ENCODE results near the gene MED31. TPM values are rescaled to one million over a fixed set of nuclear protein-coding genes. Genes with fewer than 3 reads are reported as not detected.

MED31 gene
- total RNA-seq, 1 experiment from 2014 or later = 10.6 TPM

- TF ChIP-seq PRRX2 (CRISPR knock-in tag; IDR thresholded peaks at IDR 0.05) = no peak
Measured at GRCh38 chr17:6698004-6698403, 46.6 kb upstream of the MED31 start (continued).

GRCh38 chr17:6696906-6697305 is 45.5 kb upstream of the MED31 start:
- ATAC-seq (no peak), DNase-seq (ENCODE audit: low spot score) (no peak)
- CTCF ChIA-PET = interaction anchor here (1.1 to 1.6 kb wide), 2 partner anchors 16 to 31 kb away, joined by 3 to 5 read pairs; partner anchors contain the start of gene SLC13A5
- POLR2A ChIA-PET = no interaction called here
- Mint-ChIP-seq H3K27me3 (ENCODE audit: low read depth) (no peaks in the 10 kb centered on the region; the same call in 1 of the 2 replicates), H3K27ac (no peak overlapping the region), H3K36me3 (no peaks in the 10 kb centered on the region), H3K9me3 (no peaks in the 10 kb centered on the region), H3K4me1 (peaks cover 6% of the 10 kb centered on the region), H3K4me3 (no peak overlapping the region)
- TF ChIP-seq IRF2 (CRISPR knock-in tag; IDR thresholded peaks at IDR 0.05; ENCODE audit: borderline replicate concordance, low read depth) (no peak), ESRRA (CRISPR knock-in tag; IDR thresholded peaks at IDR 0.05; ENCODE audit: borderline replicate concordance) (no peak), IRF1 (CRISPR knock-in tag; IDR thresholded peaks at IDR 0.05) (no peak), RELA (CRISPR knock-in tag; IDR thresholded peaks at IDR 0.05; ENCODE audit: borderline replicate concordance) (no peak), ZBTB21 (CRISPR knock-in tag; IDR thresholded peaks at IDR 0.05; ENCODE audit: borderline replicate concordance) (no peak), MAX (CRISPR knock-in tag; IDR thresholded peaks at IDR 0.05) (no peak), MLX (CRISPR knock-in tag; IDR thresholded peaks at IDR 0.05) (no peak), ELF4 (CRISPR knock-in tag; IDR thresholded peaks at IDR 0.05; ENCODE audit: low read depth) (no peak), ATF2 (CRISPR knock-in tag; IDR thresholded peaks at IDR 0.05; ENCODE audit: borderline replicate concordance, low read depth) (no peak), KAT7 (CRISPR knock-in tag; IDR thresholded peaks at IDR 0.05; ENCODE audit: borderline replicate concordance) (no peak), NR1H2 (CRISPR knock-in tag; IDR thresholded peaks at IDR 0.05) (no peak), E2F1 (CRISPR knock-in tag; IDR thresholded peaks at IDR 0.05) (no peak), E2F4 (CRISPR knock-in tag; IDR thresholded peaks at IDR 0.05; ENCODE audit: borderline replicate concordance, low read depth) (no peak), HMGXB4 (CRISPR knock-in tag; IDR thresholded peaks at IDR 0.05) (no peak), NR3C1 (CRISPR knock-in tag; conservative IDR thresholded peaks at IDR 0.05; ENCODE audit: low read depth) (no peak), SMAD4 (CRISPR knock-in tag; IDR thresholded peaks at IDR 0.05) (no peak), PRDM15 (CRISPR knock-in tag; IDR thresholded peaks at IDR 0.05) (no peak), TP53 (CRISPR knock-in tag; IDR thresholded peaks at IDR 0.05) (no peak), USF2 (CRISPR knock-in tag; IDR thresholded peaks at IDR 0.05) (no peak)
